Measurements from ENCODE around the gene CTBP2.

The CTBP2 gene

GRCh38 chr10:125017547-125018298 is 142.6 kb downstream of the CTBP2 start:
- H3K4me1 ChIP-seq, result peaks cover 16% of the 10 kb centered on the region
- no peaks in the 10 kb centered on the region for H3K9me3 ChIP-seq
- TF ChIP-seq CTCF (IDR thresholded peaks at IDR 0.05; ENCODE audit: low read depth, low read length), result no peak
- H3K4me3 ChIP-seq (ENCODE audit: low read depth, low read length), result no peak overlapping the region
- peaks cover 16% of the 10 kb centered on the region for H3K36me3 ChIP-seq
- no peak for DNase-seq
- H3K27me3 ChIP-seq, result no peaks in the 10 kb centered on the region

- H3K9me3 ChIP-seq, result no peaks in the 10 kb centered on the region
- peaks cover 24% of the 10 kb centered on the region for H3K36me3 ChIP-seq
- no peak overlapping the region for H3K4me3 ChIP-seq (ENCODE audit: low read depth, low read length)
- no peaks in the 10 kb centered on the region for H3K27me3 ChIP-seq
- DNase-seq, result no peak
- H3K4me1 ChIP-seq, result peaks cover 8% of the 10 kb centered on the region
- no peak for TF ChIP-seq CTCF (IDR thresholded peaks at IDR 0.05; ENCODE audit: low read depth, low read length)
These were observed 143.7 kb downstream of the CTBP2 start for GRCh38 chr10:125016611-125017202.

DNA sequence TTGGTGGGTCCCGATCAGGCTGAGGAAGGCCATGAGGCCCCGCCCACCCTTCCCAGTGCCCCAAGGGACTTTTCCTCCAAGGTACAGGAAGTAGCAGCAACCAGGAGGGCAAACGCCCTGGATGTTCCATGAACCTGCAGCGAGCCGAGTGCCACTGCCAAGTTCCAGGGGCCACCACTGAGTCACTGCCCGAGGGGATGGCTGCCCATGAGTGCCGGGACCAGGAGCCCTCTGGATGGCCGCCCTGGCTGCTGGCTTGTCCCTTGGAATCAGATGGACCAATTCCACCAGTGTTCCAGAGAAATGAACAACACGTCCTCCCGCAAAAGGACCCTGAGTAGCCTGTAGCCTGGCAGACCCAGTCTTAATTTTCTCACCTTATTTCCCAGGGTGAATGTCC is 144.2 kb downstream of the CTBP2 start:
- DNase-seq, result no peak
- TF ChIP-seq CTCF (IDR thresholded peaks at IDR 0.05; ENCODE audit: low read depth, low read length), result no peak
- H3K27me3 ChIP-seq, result no peaks in the 10 kb centered on the region
- H3K4me3 ChIP-seq (ENCODE audit: low read depth, low read length), result no peak overlapping the region
- H3K36me3 ChIP-seq, result peaks cover 24% of the 10 kb centered on the region
- peaks cover 8% of the 10 kb centered on the region for H3K4me1 ChIP-seq
- no peaks in the 10 kb centered on the region for H3K9me3 ChIP-seq

- no peaks in the 10 kb centered on the region for H3K9me3 ChIP-seq
- peak; percentile 59 for DNase-seq
- no peak overlapping the region for H3K4me3 ChIP-seq (ENCODE audit: low read depth, low read length)
- peaks cover 8% of the 10 kb centered on the region for H3K4me1 ChIP-seq
- no peak for TF ChIP-seq CTCF (IDR thresholded peaks at IDR 0.05; ENCODE audit: low read depth, low read length)
- H3K27me3 ChIP-seq, result no peaks in the 10 kb centered on the region
- peaks cover 24% of the 10 kb centered on the region for H3K36me3 ChIP-seq
These were observed 144.9 kb downstream of the CTBP2 start for GRCh38 chr10:125015356-125015944.

DNA sequence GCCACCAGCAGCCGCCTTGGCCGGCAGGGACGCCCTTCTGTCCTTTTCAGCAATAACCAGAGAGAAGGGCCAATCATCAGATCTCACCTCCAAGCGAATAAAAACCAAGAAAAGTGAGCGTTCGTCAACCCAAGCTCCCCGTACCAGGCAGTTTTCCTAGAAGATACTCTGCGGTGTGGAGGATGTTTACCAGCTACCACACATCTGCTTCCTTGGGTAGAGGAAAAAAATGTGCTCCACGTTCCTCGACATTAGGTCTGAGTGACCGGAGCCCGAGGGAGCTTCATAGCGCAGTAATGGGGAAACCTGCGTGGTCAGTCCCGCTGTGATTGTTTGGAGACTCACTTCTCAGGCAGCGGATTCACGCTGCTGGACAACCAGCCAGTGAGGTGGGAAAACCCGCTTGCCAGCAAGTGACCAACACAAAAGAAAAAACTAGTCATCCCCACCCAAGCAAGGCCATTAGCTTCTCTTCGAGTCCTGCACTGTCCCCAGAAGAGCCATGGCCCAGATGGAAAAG is 145.5 kb downstream of the CTBP2 start:
- Histone ChIP-seq H3K36me3 (peaks cover 24% of the 10 kb centered on the region), H3K9me3 (no peaks in the 10 kb centered on the region), H3K27me3 (no peaks in the 10 kb centered on the region), H3K4me1 (peaks cover 8% of the 10 kb centered on the region), H3K4me3 (ENCODE audit: low read depth, low read length) (no peak overlapping the region)
- no peak for TF ChIP-seq CTCF (IDR thresholded peaks at IDR 0.05; ENCODE audit: low read depth, low read length)
- DNase-seq, result no peak
